SHP77 (cell line): ENCODE data around the gene AOX1.
A peak's percentile ranks its signal among the peaks of the same experiment; 100 is the strongest.
"Not testable (repeated sequence)": the region's sequence is repeated elsewhere in the genome, so short reads cannot be mapped to it uniquely, and the experiment has no call there.

Experiments
- DNase-seq, 2 experiments: peaks; one replicate each; lab custom pipeline; 2025; lab: John Stamatoyannopoulos, UW

Gene AOX1

GRCh38 chr2:200602584-200602983 lies 16.8 kb downstream of the AOX1 start:
- no peak for DNase-seq

GRCh38 chr2:200603972-200604371 lies 18.2 kb downstream of the AOX1 start:
- no peak for DNase-seq

GRCh38 chr2:200604571-200605255 lies 18.9 kb downstream of the AOX1 start:
- no peak for DNase-seq

GRCh38 chr2:200608341-200609027 lies 22.7 kb downstream of the AOX1 start:
- no peak for DNase-seq

- DNase-seq, result no peak
Measured at GRCh38 chr2:200609028-200609614, 23.3 kb downstream of the AOX1 start.

GRCh38 chr2:200610217-200610616 lies 24.4 kb downstream of the AOX1 start:
- DNase-seq, result not testable (repeated sequence)

- DNase-seq, result no peak
Measured at GRCh38 chr2:200613692-200614091, 27.9 kb downstream of the AOX1 start.

- no peak for DNase-seq
Measured at GRCh38 chr2:200614249-200614648, 28.4 kb downstream of the AOX1 start.

- DNase-seq, result no peak
Measured at GRCh38 chr2:200615247-200615646, 29.4 kb downstream of the AOX1 start.

- DNase-seq, result peak in 1 of 2 experiments; percentile 59
Measured at GRCh38 chr2:200616193-200616592, 30.4 kb downstream of the AOX1 start.

- DNase-seq, result no peak
Measured at GRCh38 chr2:200616656-200617055, 30.8 kb downstream of the AOX1 start.

- DNase-seq, result no peak
Measured at GRCh38 chr2:200617156-200618053, 31.6 kb downstream of the AOX1 start.

GRCh38 chr2:200618054-200618419 lies 32.2 kb downstream of the AOX1 start:
- no peak for DNase-seq

- DNase-seq, result no peak
Measured at GRCh38 chr2:200618590-200619021, 32.8 kb downstream of the AOX1 start.

- no peak for DNase-seq
Measured at GRCh38 chr2:200619279-200619678, 33.5 kb downstream of the AOX1 start.

- no peak for DNase-seq
Measured at GRCh38 chr2:200620606-200621390, 35.0 kb downstream of the AOX1 start.

- no peak for DNase-seq
Measured at GRCh38 chr2:200622106-200622505, 36.3 kb downstream of the AOX1 start.

- no peak for DNase-seq
Measured at GRCh38 chr2:200624026-200624425, 38.2 kb downstream of the AOX1 start.

- no peak for DNase-seq
Measured at GRCh38 chr2:200624658-200625057, 38.8 kb downstream of the AOX1 start.

- DNase-seq, result no peak
Measured at GRCh38 chr2:200625282-200625681, 39.5 kb downstream of the AOX1 start.

- no peak for DNase-seq
Measured at GRCh38 chr2:200625958-200626363, 40.1 kb downstream of the AOX1 start.
